Mammary epithelial cell (primary cell): Measurements from ENCODE around the gene SLC6A2.

ENCODE experiments used
- EZH2 ChIP-seq: IDR thresholded peaks from 2 replicates; pipeline ENCODE4 v1.6.1; 2012; ENCODE audit warnings: low read length, inconsistent platforms, borderline replicate concordance
- TF ChIP-seq, protein P1 (sequence below), 2 donors: IDR thresholded peaks in 1 of 2; conservative IDR thresholded peaks in 1 of 2; 2 replicates each; pipeline ENCODE4 v1.5.1; 2011 to 2012; ENCODE audit warnings: inconsistent platforms in 2 of 2, low read length in 2 of 2, mild to moderate bottlenecking in 2 of 2, control low read depth in 1 of 2, low read depth in 1 of 2; ENCODE audit not compliant: insufficient read depth in 1 of 2; ENCODE audit errors: extremely low read depth in 1 of 2

DNA sequence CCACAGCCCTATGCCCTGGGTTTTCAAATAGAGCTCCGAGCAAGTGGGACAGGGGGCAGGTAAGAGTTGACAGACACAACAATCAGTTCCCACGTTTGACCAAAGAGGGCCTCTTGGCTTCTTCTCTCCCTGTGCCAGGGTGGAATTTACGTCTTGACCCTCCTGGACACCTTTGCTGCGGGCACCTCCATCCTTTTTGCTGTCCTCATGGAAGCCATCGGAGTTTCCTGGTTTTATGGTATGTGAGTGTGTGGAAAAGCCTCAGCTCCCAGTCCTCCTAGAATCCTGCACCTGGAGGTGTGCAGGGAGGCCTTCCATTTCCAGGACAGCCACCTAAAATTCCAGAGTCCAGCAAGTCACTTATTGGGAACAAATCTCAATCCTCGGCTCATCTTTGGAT, 42.5 kb downstream of the SLC6A2 start:
- no peak for TF ChIP-seq EZH2
- TF ChIP-seq, protein P1, sequence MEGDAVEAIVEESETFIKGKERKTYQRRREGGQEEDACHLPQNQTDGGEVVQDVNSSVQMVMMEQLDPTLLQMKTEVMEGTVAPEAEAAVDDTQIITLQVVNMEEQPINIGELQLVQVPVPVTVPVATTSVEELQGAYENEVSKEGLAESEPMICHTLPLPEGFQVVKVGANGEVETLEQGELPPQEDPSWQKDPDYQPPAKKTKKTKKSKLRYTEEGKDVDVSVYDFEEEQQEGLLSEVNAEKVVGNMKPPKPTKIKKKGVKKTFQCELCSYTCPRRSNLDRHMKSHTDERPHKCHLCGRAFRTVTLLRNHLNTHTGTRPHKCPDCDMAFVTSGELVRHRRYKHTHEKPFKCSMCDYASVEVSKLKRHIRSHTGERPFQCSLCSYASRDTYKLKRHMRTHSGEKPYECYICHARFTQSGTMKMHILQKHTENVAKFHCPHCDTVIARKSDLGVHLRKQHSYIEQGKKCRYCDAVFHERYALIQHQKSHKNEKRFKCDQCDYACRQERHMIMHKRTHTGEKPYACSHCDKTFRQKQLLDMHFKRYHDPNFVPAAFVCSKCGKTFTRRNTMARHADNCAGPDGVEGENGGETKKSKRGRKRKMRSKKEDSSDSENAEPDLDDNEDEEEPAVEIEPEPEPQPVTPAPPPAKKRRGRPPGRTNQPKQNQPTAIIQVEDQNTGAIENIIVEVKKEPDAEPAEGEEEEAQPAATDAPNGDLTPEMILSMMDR (conservative IDR thresholded peaks at IDR 0.05 in 1 of 2, IDR thresholded peaks at IDR 0.05 in 1 of 2; ENCODE audit: extremely low read depth in 1 of 2, insufficient read depth in 1 of 2, low read depth in 1 of 2, low read length in 2 of 2), result no peak
